Activated CD8-positive, alpha-beta memory T cell treated with anti-CD3 and anti-CD28 coated beads for 4 hours (primary cell): ENCODE measurements around the gene RINT1.
"Not testable (repeated sequence)": the region's sequence is repeated elsewhere in the genome, so short reads cannot be mapped to it uniquely, and the experiment has no call there.

Source experiments
- DNase-seq, 2 donors: peaks; one replicate each; pipeline ENCODE4 v3.0.0-alpha.2; 2020; ENCODE audit warnings: low read depth in 2 of 2

The RINT1 gene

DNA sequence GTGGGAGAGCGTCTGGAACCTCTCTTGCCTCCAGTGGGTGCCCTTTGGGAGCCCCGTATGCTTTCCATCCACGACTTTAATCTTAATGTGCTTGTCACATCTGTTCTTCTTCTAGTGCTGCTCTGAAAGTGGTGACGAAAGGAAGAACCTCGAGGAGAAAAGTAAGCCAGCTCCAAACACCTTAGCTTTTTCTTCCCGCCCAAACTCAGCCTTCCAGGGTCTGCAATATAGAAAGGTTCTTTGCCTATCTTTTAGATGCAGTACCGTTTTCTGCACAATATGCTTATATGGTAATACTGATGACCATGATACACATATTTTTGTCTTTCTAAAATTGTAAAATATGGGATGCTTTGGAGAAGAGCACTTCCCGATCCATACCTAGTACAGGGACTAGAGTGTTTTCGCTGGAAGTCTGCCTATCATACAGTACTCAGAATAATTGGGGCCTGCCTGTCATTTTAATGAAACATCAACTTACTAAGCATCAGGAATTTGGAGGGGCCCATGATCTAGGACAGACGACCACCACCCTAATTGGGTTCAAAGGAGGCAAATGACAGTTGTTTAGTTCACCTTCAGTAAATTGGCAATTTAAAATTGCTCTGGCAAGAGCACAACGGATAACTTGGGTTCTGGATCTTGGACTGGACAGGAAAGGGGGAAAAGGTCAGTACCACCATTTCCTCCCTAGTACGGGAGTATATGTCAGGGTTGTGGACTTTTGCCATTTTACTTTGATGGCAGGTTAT is 884 bp downstream of the RINT1 start:
- DNase-seq, result no peak

DNA sequence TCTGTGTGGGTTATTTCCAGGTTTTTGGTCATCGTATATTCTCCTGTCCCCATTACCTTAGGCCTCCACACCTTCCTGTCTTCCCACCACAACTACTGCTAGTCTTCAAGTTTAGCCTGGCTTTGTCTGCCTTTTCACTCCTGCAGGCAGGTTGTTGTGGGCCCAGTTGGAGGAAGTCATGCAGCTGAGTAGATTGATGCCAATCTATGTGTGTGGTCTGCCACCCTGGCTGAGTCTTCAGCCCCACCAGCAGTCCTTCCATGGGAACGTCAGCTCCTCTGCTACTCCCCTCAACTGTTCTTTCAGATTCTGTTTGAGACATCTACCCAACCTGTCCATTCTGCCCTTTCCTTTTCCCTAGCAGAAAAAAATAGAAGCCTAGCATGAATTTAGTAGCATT is 6.3 kb downstream of the RINT1 start:
- no peak for DNase-seq

DNA sequence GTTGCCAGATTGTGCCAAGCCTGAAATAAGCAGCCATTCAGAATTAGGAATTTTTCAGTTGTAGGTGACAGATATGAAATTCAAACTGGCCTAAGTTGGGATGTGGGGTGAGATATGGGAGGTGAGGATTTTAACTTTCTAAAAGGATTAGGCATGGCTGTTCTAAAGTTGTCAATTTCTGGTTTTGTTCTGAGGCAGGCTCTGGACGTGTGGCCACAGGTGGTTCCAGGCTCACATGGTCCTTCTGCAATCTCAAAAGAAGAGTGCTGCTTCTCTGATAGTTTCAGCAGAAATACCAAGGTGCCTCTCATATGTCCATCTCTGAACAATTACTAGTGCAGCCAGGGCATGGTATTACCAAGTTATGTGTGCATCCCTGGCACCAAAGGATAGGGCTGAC is 27.9 kb downstream of the RINT1 start:
- no peak for DNase-seq

DNA sequence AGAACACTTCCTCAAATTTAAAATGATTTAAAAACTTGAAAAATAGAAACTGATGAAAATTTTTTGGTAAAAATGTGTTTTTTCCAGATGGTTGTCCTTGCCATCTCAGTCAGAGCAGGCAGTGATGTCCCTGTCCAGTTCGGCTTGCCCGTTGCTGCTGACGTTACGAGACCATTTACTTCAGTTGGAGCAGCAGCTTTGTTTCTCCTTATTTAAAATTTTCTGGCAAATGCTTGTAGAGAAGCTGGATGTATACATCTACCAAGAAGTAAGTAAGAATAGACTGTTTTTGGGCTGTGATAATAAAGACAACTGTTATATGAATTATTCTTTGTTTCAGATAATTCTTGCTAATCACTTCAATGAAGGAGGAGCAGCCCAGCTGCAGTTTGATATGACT is 33.2 kb downstream of the RINT1 start:
- no peak for DNase-seq

DNA sequence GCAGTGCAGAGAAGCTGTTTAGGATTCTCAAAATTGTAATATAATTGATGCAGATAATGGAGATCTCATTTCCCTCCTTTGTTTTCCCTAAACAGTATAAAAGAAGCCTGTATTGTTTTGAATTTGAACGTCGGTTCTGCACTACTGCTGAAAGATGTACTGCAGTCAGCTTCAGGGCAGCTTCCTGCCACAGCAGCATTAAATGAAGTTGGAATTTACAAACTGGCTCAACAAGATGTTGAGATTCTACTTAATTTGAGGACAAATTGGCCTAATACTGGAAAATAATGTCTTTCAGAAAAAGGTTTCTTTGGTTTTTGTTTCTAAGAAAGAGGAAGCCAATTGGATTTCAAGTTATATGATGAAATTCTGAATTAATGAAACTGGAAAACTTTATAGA is 35.0 kb downstream of the RINT1 start:
- DNase-seq, result no peak

DNA sequence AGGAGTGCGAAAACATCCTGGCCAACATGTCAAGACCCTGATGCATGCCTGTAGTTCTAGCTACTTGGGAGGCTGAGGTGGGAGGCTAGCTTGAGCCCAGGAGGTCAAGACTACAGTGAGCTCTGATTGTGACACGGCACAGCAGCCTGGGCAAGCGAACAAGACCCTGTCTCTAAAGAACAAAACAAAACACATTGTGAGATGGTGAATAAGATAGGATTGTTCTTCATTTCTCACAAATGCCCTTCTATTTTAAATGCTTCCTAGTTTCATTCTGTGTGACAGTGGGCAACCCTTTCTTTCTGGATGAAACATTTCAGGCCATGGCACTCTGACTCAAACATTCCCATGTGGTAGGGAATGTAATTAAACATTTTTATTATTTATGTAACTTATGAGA is 35.8 kb downstream of the RINT1 start:
- DNase-seq, result no peak

DNA sequence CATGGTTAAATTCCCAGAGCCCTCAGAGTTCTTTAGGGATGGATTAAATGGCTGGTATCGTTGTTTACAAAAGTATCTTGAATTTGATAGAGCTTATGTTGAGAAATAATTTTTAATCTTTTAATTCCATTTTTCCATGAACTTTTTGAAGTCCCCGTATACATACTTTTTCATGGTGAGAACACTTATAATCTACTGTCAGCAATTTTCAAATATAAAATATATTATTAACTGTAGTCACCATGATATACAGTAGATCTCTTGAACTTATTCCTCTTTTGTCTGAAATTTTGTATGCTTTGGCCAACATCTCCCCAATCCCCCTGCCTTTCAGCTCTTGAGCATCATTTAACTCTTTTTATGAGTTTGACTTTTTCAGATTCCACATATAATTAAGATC is 39.9 kb downstream of the RINT1 start:
- no peak for DNase-seq

DNA sequence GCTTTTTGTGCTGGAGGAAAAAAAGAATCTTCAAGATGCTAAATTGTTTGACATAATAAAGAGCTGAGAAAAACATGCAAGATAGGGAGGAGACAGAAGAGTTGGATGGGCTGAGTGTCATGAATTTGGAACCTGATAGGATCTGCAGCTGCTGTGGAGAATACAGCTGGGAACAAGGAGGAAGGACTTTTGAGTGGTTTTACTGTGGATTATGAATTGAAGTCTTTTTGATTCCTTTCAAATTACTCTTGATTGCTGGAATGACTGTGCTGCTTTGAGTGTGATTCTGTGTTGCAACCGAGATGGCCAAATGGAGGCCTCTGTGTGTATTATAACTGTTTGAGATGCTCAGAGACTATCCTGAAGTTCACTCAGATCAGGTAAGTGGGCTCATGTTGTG is 45.2 kb downstream of the RINT1 start:
- DNase-seq, result no peak

DNA sequence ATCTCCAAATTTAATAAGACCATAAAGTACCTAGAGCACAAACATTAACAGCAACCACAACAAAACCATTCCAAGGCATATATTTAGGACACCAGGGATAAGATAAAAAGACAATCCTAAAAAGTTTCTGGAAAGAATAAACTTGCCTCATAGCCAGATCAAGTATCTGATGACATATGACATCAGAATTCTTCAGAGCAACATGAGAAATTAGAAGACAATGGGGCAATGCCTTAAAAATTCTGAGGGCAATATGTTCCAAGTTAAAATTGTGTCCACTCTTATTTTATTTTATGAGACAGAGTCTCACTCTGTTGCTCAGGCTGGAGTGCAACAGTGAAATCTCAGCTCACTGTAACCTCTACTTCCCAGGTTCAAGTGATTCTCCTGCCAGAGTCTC is 46.5 kb downstream of the RINT1 start:
- no peak for DNase-seq

DNA sequence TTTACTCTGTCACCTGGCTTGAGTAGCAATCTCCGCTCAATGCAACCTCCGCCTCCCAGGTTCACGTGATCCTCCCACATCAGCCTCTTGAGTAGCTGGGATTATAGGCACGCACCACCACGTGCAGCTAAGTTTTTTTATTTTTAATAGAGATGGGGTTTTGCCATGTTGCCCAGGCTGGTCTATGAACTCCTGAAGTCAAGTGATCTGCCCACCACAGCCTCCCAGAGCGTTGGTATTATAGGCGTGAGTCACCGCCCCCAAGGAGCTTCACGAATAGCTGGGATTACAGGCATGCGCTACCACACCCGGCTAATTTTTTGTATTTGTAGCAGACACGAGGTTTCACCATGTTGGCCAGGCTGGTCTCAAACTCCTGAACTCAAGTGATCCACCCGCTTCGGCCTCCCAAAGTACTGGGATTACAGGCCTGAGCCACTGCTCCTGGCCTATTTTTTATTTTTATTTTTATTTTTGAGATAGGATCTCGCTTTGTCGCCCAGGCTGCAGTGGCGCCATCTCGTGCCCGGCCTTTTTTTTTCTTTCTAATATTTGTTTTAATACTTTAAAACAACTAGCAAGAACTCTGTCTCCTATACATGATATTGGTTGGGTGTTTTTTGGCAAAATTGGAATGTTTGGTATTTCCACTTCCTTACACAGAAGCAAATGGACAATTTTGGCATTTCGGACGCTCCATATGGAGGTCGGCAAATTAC is 48.2 kb downstream of the RINT1 start:
- no peak for DNase-seq

DNA sequence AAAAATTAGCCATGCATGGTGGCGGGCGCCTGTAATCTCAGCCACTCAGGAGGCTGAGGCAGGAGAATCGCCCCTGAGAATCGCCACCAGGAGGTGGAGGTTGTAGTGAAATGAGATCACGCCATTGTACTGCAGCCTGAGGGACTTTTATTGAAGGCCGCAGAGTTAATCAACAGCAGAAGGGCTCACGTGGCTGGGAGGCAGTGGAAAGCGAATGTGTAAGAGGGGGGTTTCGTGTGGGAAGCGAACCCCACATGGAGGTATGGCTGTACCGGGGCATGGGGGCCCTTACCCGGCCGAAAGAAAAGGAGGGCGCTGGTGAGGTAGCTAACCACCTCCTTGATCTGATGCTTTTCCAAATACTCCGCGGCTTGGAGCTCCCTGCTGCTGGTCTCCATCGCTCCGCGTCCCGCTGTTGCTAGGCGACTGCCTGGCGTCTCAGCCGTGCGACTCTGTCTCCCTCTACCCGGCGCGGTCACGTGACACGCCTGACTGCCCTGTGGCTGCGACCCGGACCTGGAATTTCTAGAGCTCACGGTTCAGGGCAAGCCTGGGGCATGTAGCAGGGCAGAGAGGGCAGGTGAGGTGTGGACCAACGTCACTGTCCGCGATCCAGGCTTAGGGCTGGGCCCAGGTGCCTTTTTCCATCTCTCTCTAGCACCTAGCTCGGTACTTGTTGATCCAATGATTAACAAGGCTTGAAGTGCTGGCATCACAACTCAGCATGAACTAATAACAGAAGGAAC is 49.2 kb downstream of the RINT1 start, which contains the start of gene EFCAB10:
TSS of gene EFCAB10 (minus strand) at position 428 of the 746 bp plus-strand sequence. CDS start at position 398, 30 bp downstream.
- DNase-seq, result peak in 1 of 2 donors; percentile 4

DNA sequence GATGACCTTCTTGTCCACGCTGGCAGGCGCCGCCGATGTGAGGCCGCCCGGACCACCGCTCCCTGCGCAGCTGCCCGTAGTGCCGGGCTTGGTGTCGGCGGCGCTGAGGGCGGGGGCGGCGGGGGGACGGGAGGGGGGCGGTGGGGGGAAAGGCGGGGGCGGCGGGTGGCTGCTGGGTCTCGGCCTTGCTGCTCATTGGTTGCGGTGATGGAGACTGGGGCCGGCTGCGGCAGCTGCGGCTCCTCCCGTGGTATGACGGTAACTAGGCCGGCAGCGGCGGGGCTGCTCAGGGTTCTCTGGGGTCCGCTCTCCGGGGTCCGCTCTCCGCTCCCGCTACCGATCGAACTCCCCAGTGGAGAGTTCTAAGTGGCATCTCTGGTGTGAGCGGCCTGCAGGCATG is 51.1 kb downstream of the RINT1 start:
- DNase-seq, result no peak

DNA sequence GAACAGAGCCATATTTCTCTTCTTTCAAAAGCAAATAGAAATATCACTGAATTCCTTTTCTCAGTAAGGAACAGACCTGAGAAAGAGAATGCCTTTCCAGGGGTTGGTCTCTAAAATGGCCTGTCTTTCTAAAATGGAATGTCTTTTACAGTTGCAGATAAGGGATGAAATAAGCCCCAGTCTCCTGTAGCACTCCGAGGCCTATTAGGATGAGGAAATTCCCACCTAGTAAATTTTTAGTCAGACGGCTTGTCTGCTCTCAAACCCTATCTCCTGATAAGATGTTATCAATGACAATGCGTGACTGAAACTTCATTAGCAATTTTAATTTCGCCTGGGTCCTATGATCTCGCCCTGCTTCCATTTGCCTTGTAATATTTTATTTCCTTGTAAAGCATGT is 52.2 kb downstream of the RINT1 start:
- DNase-seq, result no peak

DNA sequence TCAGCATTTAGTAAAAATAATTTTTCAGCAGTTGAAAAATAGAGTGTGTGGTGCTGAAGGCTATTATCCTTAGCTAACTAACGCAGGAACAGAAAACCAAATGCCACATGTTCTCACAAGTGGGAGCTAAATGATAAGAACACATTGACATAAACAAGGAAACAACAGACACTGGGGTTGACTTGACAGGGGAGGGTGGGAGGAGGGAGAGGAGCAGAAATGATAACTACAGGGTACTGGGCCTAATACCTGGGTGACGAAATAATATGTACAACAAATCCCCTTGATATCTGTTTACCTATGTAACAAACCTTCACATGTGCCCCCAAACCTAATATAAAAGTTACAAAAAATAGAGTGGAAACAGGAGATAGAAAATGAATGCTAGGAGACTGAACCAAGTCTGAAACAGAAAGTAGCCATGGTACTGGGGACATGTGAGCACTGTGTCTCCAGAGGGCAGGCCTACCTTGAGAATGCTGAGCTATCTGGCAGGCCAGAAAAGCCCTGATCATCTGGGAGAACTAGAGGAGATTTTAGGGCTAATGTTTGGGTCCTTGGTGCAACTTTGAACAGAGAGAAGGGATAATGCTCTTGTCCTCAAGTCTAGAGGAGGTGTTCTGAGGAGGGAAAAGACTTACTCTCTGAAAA is 54.0 kb downstream of the RINT1 start:
- no peak for DNase-seq

DNA sequence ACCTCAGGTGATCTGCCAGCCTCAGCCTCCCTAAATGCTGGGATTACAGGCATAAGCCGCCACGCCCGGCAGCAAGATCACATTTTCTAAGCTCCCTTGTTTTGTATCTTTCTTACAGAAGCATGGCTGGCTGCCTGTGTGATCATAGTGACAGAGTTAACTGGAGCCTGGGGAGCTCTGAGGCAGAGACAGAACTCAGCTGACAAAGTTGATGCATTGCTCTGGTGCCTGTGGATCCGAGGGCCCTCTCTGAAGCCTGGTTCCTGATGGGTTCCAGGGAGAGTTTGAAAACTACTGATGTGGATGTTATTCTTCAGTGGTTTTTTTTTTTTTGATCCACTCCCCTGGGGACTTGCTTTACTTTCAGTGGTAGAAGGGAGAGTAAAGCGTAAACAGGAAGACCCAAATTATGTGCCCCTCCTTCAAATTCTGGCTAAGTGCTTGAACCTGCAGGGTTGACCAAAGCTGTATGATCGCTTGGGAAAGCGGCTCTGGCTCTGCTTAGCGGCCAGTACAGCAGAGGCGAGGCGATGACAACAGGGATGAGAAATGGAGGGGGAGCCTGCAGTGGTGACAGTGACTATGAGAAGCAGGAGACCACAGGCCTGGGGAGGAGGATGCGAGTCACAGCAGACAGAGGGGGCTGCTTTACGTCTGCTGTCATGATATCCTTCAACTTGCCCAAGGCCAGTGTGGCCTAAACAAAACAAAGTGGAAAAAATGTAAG is 56.1 kb downstream of the RINT1 start:
- DNase-seq, result no peak

DNA sequence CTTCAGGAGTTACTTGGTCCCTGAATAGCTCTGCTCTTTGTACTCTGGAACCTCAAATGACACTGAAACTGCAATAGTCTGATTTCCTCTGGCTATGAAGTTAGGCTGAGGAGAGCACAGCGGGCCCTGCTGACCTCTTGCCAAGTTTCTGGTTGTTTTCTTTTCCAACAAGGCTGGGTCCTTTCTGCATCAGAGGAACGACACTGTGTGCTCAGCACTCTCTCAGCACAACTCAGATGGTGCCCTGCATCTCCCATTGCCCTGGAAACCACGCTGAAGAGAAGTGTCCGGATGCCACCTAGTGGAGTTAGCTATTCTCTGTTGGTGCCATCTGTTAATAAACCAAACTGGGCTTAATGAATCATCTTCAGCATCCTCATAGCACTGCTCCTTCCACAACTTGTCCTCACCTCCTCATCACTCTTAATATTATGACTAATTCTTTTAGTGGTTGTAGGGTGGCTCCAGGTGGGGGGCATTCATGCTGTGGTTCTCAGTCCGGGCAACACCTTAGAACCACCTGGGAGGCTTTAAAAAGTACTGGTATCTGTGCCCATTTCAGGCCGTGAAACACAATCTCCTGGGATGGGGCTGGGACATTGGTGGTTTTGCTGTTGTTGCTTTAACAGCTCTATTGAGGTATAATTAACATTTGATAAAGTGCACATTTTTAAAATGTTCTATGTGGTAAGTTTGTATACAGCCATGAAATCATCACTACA is 57.5 kb downstream of the RINT1 start:
- DNase-seq, result peak in 1 of 2 donors; percentile 19

DNA sequence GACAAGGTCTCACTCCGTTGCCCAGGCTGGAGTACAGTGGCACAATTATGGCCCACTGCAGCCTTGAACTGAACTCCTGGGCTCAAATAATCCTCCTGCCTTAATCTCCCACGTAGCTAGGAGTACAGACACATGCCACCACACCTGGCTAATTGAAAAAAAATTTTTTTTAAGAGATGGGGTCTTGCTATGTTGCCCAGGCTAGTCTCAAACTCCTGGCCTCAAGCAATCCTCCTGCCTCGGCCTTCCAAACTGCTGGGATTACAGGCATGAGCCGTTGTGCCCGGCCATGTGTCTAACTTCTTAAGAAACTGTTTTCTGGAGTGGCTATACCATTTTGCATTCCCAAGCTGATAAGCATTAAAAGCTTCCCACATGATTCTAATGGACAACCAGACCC is 58.8 kb downstream of the RINT1 start:
- DNase-seq, result no peak

DNA sequence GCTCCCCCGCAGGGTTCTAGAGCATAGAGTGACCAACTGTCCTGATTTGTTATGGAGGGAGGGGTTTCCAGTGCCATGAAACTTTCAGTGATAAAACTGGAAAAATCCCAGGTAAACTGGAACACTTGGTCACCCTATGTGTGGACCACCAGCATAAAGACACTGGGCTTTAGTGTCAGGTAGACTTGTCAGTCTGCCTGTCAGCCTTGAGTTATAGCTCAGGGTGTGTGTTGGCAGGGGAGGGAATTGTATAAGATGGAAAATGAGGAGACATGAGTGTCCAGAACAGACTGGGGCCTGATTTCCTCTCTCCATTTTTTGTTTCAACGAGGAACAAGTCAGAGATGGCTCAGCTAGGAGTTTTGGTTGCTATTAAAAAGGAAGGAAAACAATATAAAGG is 59.5 kb downstream of the RINT1 start:
- DNase-seq, result no peak

DNA sequence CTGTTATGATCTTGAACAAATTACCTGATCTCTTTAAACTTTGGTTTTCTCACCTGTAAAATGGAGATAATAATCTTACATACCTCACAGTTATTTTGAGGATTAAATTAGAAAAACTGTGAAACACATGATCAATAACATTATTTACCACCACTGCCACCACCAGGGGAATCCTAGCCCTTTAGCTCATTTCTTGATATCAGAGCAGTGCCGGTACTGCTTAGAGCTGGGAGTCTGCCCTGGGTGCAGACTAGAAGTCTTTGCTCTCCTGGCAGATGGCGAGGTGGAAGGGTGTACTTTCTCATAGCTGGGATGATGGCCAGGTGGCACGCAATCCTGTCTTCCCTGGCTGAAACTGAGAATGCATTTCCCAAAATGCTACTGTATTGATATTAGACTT is 62.0 kb downstream of the RINT1 start:
- DNase-seq, result no peak

DNA sequence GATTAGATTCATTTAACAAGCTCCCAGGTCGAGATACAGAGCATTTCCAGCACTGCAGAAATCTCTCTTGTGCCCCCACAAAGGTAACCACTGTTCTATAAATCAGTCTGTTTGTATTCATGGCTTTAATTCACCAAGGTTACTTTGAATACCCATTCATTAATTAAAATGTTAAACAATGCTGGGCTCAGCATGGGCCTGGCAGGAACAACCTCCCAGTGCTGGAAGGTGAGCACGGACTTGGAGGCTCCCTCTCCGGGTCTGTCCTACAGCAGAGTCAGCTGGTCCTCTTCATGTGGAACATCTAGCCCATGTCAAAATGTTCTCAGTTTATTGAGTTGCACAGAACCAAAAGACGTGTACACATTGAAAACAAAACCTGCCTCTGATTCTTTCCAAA is 64.9 kb downstream of the RINT1 start:
- no peak for DNase-seq

DNA sequence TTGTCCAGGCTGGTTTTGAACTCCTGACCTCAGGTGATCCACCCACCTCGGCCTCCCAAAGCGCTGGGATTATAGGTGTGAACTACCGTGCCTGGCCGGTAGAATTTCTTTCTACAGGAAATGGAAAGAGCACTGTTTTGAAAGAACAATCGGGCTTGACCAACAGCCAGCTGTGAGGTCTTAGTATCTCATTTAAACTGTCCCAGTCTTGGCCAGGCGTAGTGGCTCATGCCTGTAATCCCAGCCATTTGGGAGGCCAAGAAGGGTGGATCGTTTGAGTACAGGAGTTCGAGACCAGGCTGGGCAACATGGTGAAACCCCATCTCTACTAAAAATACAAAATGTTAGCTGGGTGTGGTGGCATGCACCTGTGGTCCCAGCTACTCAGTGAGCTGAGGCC is 67.1 kb downstream of the RINT1 start:
- DNase-seq, result not testable (repeated sequence)
